HG02759 (cell line): Measurements from ENCODE around the gene COX6A2.
A peak's percentile ranks its signal among the peaks of the same experiment; 100 is the strongest.
"Not testable (repeated sequence)": the region's sequence is repeated elsewhere in the genome, so short reads cannot be mapped to it uniquely, and the experiment has no call there.

Experiments used
- ATAC-seq: cut with Tn5 transposase; IDR thresholded peaks from one replicate; pipeline ENCODE4 v1.9.1; 2021; ENCODE audit warnings: mild to moderate bottlenecking, moderate library complexity; ENCODE audit not compliant: unreplicated experiment

The COX6A2 gene

GRCh38 chr16:31461921-31462804 lies 34.0 kb upstream of the COX6A2 start:
- no peak for ATAC-seq

- ATAC-seq: no peak
Measured at GRCh38 chr16:31461201-31461920, 33.2 kb upstream of the COX6A2 start.

GRCh38 chr16:31460582-31461002 lies 32.4 kb upstream of the COX6A2 start:
- ATAC-seq: no peak

- peak; percentile 75 for ATAC-seq
Measured at GRCh38 chr16:31459687-31460581, 31.8 kb upstream of the COX6A2 start.

- ATAC-seq: peak; percentile 77
Measured at GRCh38 chr16:31458844-31459686, 30.9 kb upstream of the COX6A2 start, which contains the start of gene ARMC5. Gene ARMC5, plus strand, starts transcription at chr16:31459501. Its CDS starts 24 bp downstream, at chr16:31459525.

GRCh38 chr16:31458073-31458843 lies 30.1 kb upstream of the COX6A2 start:
- peak; percentile 4 for ATAC-seq

- ATAC-seq: no peak
Measured at GRCh38 chr16:31456988-31457360, 28.8 kb upstream of the COX6A2 start.

- ATAC-seq: no peak
Measured at GRCh38 chr16:31455601-31456314, 27.6 kb upstream of the COX6A2 start.

- ATAC-seq: no peak
Measured at GRCh38 chr16:31453255-31454204, 25.4 kb upstream of the COX6A2 start.

- ATAC-seq: no peak
Measured at GRCh38 chr16:31452631-31453106, 24.5 kb upstream of the COX6A2 start.

- ATAC-seq: peak; percentile 63
Measured at GRCh38 chr16:31451681-31452351, 23.7 kb upstream of the COX6A2 start.

- no peak for ATAC-seq
Measured at GRCh38 chr16:31451201-31451600, 23.0 kb upstream of the COX6A2 start.

GRCh38 chr16:31445931-31446330 lies 17.8 kb upstream of the COX6A2 start:
- ATAC-seq: not testable (repeated sequence)

- no peak for ATAC-seq
Measured at GRCh38 chr16:31441956-31442355, 13.8 kb upstream of the COX6A2 start.

- no peak for ATAC-seq
Measured at GRCh38 chr16:31440516-31441184, 12.5 kb upstream of the COX6A2 start.

GRCh38 chr16:31439519-31439918 lies 11.4 kb upstream of the COX6A2 start:
- no peak for ATAC-seq
